Smooth muscle cell (in vitro differentiated cells): ENCODE results near the gene MCF2L. TPM values are rescaled to one million over a fixed set of nuclear protein-coding genes. Genes with fewer than 3 reads are reported as not detected.
"Not testable (repeated sequence)": the region's sequence is repeated elsewhere in the genome, so short reads cannot be mapped to it uniquely, and the experiment has no call there.

Experiments used
- DNase-seq: peaks from one replicate; lab custom pipeline; 2025; ENCODE audit not compliant: unreplicated experiment; lab: John Stamatoyannopoulos, UW
- H2AFZ ChIP-seq: fragments of 200-600 bp; sonication (generic); 2 replicates; pipeline ENCODE4 v1.6.0; 2016; ENCODE audit warnings: antibody characterized with exemption, low read depth, mild to moderate bottlenecking
- H3F3A ChIP-seq: fragments of 200-600 bp; sonication (generic); 2 replicates; pipeline ENCODE4 v1.6.0; 2017; ENCODE audit warnings: antibody characterized with exemption, low read depth
- H3K27ac ChIP-seq: fragments of 200-600 bp; sonication (generic); 2 replicates; pipeline ENCODE4 v1.5.1; 2016; ENCODE audit warnings: low read depth, mild to moderate bottlenecking
- H3K27me3 ChIP-seq: fragments of 200-600 bp; sonication (generic); 2 replicates; pipeline ENCODE4 v1.6.1; 2016; ENCODE audit warnings: low read depth, mild to moderate bottlenecking
- H3K36me3 ChIP-seq: fragments of 200-600 bp; sonication (generic); 2 replicates; pipeline ENCODE4 v1.5.1; 2016; ENCODE audit warnings: low read depth
- H3K4me1 ChIP-seq: fragments of 200-600 bp; sonication (generic); 2 replicates; pipeline ENCODE4 v1.5.1; 2016; ENCODE audit warnings: low read depth
- H3K4me2 ChIP-seq: fragments of 200-600 bp; sonication (generic); 2 replicates; pipeline ENCODE4 v1.6.0; 2016; ENCODE audit warnings: mild to moderate bottlenecking
- H3K4me3 ChIP-seq: fragments of 200-600 bp; sonication (generic); 2 replicates; pipeline ENCODE4 v1.5.1; 2016; ENCODE audit warnings: mild to moderate bottlenecking
- H3K79me2 ChIP-seq: fragments of 200-600 bp; sonication (generic); 2 replicates; pipeline ENCODE4 v1.6.0; 2016; ENCODE audit warnings: low read depth, mild to moderate bottlenecking
- H3K9ac ChIP-seq: fragments of 200-600 bp; sonication (generic); 2 replicates; pipeline ENCODE4 v1.6.0; 2016; ENCODE audit warnings: low read depth
- H3K9me3 ChIP-seq: fragments of 200-600 bp; sonication (generic); replicated peaks from 2 replicates; pipeline ENCODE4 v1.5.1; 2016; ENCODE audit warnings: low read depth
- H4K20me1 ChIP-seq: fragments of 200-600 bp; sonication (generic); 2 replicates; pipeline ENCODE4 v1.6.0; 2016; ENCODE audit warnings: low read depth
- WGBS: methylation state at CpG from one replicate; pipeline ENCODE4 v1.1.7; 2016; ENCODE audit warnings: low lambda C conversion rate; 5-methylcytosine and 5-hydroxymethylcytosine counted together
- polyA plus RNA-seq: library from polyadenylated mRNA; unstranded; fragments of >200 nt; fragmentation: Nextera tagmentation; extraction: Ambion mirVana; gene quantifications from 2 replicates; pipeline ENCODE4 v1.2.1, GENCODE V29; 2016
- total RNA-seq: library from RNA; depleted of rRNA; stranded (reverse); fragments of >200 nt; gene quantifications from 2 replicates; pipeline ENCODE4 v1.2.3, GENCODE V29; 2014
- TF ChIP-seq, protein P1 (sequence below): fragments of 200-600 bp; sonication (generic); IDR thresholded peaks from 2 replicates; pipeline ENCODE4 v1.5.1; 2017; ENCODE audit warnings: borderline replicate concordance, mild to moderate bottlenecking, antibody characterized with exemption; ENCODE audit not compliant: insufficient read depth, poor library complexity, severe bottlenecking

The MCF2L gene
- total and polyA plus RNA-seq, 2 experiments from 2014 or later, result 0.54 to 7.6 TPM

DNA sequence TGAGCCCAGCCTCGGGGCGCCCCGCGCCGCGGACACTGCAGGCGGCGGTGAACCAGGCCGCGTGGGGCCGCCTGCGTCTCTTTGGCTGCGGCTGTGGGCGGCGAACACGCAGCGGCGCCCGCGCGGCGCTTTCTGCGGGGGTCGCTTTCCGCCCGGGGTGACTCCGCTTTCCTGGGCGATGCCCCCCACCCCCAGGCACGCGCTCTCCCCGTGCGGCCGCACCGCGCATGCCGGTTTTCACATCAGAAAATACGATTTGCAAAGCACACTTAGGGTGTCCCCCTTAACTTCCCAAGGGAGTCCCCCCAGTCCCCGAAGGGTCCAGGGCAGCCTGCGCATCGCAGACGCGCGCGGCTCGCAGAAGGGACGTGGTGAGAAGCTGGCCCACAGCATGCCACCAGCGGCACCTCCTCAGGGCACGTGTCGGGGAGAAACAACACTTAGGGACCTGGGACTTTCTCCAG, 141.9 kb downstream of the MCF2L start:
- H3K9ac ChIP-seq, result no peak overlapping the region
- H3F3A ChIP-seq, result no peaks in the 10 kb centered on the region
- H3K4me3 ChIP-seq, result peak overlapping the region; percentile 48
- H3K79me2 ChIP-seq, result no peaks in the 10 kb centered on the region
- H4K20me1 ChIP-seq, result no peaks in the 10 kb centered on the region
- 32% methylated on average over 47 of the region's 49 CpGs for WGBS
- peak overlapping the region; percentile 88 for H3K4me2 ChIP-seq
- H3K27ac ChIP-seq, result no peak overlapping the region
- H3K4me1 ChIP-seq, result no peaks in the 10 kb centered on the region
- no peaks in the 10 kb centered on the region for H3K9me3 ChIP-seq
- peaks cover 5% of the 10 kb centered on the region for H3K27me3 ChIP-seq
- no peak for DNase-seq
- H2AFZ ChIP-seq, result peak overlapping the region; percentile 62
- no peaks in the 10 kb centered on the region for H3K36me3 ChIP-seq
- TF ChIP-seq, protein P1, sequence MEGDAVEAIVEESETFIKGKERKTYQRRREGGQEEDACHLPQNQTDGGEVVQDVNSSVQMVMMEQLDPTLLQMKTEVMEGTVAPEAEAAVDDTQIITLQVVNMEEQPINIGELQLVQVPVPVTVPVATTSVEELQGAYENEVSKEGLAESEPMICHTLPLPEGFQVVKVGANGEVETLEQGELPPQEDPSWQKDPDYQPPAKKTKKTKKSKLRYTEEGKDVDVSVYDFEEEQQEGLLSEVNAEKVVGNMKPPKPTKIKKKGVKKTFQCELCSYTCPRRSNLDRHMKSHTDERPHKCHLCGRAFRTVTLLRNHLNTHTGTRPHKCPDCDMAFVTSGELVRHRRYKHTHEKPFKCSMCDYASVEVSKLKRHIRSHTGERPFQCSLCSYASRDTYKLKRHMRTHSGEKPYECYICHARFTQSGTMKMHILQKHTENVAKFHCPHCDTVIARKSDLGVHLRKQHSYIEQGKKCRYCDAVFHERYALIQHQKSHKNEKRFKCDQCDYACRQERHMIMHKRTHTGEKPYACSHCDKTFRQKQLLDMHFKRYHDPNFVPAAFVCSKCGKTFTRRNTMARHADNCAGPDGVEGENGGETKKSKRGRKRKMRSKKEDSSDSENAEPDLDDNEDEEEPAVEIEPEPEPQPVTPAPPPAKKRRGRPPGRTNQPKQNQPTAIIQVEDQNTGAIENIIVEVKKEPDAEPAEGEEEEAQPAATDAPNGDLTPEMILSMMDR, result no peak

DNA sequence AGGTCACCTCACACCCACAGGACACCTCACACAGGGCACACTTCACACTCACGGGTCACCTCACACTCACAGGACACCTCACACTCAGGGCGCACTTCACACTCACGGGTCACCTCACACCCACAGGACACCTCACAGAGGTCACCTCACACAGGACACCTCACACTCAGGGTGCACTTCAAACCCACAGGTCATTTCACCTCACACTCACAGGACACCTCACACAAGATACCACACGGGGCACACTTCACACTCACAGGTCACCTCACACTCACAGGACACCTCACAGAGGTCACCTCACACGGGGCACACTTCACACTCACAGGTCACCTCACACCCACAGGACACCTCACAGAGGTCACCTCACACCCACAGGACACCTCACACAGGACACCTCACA, 142.8 kb downstream of the MCF2L start:
- H3F3A ChIP-seq, H3K79me2 ChIP-seq, H3K27me3 ChIP-seq, DNase-seq, H3K36me3 ChIP-seq, H2AFZ ChIP-seq, H3K4me1 ChIP-seq, H4K20me1 ChIP-seq, H3K27ac ChIP-seq, H3K9me3 ChIP-seq, H3K9ac ChIP-seq, H3K4me3 ChIP-seq, H3K4me2 ChIP-seq: not testable (repeated sequence)
- 98% methylated on average over 4 of the region's 5 CpGs for whole genome bisulfite sequencing

DNA sequence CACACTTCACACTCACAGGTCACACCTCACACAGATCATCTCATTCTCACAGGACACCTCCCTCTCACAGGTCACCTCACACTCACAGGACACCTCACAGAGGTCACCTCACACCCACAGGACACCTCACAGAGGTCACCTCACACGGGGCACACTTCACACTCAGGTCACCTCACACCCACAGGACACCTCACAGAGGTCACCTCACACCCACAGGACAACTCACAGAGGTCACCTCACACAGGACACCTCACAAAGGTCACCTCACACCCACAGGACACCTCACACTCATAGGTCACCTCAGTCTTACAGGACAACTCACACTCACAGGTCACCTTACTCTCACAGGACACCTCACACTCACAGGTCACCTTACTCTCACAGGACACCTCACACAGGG, 143.5 kb downstream of the MCF2L start:
- not testable (repeated sequence) for H3K4me1 ChIP-seq
- WGBS, result 100% methylated on average over 1 of the region's 1 CpG

DNA sequence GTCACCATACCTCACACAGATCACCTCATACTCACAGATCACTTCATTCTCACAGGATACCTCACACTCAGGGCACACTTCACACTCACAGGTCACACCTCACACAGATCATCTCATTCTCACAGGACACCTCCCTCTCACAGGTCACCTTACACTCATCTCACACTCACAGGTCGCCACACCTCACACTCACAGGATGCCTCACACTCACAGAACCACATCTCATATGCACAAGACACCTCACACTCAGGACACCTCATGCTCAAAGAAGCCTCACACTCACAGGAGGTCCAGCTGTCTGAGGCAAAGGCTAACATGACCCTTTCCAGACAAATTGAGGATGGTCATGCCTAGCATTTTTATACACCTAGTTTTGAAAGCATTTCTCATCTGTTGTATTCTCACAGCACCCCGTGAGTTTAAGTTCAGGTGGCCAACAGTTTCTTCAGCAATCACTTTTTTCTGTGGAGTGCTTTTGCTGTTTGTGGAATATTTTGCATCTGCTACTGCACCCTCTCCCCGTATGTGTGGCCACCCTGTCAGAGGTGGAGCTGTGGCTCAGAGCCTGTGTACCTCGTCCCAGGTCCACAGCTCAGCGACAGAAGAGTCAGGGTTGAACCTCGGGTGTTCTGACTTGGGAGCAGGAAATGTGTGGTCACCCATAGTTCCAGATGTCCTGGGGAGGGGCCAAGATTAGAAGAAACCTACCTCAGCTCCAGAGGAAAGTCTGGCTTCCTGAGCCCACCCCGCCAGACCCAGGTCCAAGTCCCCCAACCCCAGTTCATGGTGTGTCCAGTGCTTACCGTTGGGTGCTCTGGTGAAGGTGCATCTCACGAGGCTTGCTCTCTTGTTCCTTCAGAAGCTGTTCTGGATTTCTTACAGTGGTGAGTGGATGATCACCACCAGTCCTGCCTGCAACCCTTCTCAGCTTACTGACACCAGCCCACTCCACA, 144.2 kb downstream of the MCF2L start:
- Histone ChIP-seq H3K27ac (no peak overlapping the region), H3K9ac (no peak overlapping the region), H3K27me3 (peaks cover 5% of the 10 kb centered on the region), H3K79me2 (no peaks in the 10 kb centered on the region), H3K9me3 (no peaks in the 10 kb centered on the region), H3K4me3 (no peak overlapping the region), H3F3A (no peaks in the 10 kb centered on the region), H3K4me1 (no peaks in the 10 kb centered on the region), H3K36me3 (no peaks in the 10 kb centered on the region), H3K4me2 (no peak overlapping the region), H4K20me1 (no peaks in the 10 kb centered on the region), H2AFZ (no peak overlapping the region)
- DNase-seq, result no peak
- TF ChIP-seq, protein P1, result no peak
- 87% methylated on average over 9 of the region's 9 CpGs for WGBS

More for the DNA sequence above, 143.5 kb downstream of the MCF2L start:
- not testable (repeated sequence) for H3K9ac ChIP-seq, H3K9me3 ChIP-seq, H3K27ac ChIP-seq, H3K4me3 ChIP-seq, H3K36me3 ChIP-seq, H2AFZ ChIP-seq, H3F3A ChIP-seq, H3K27me3 ChIP-seq, H4K20me1 ChIP-seq, DNase-seq, H3K4me2 ChIP-seq, H3K79me2 ChIP-seq
